ENCODE data around the gene AP2A2. TPM values are rescaled to one million over a fixed set of nuclear protein-coding genes. Genes with fewer than 3 reads are reported as not detected.

The AP2A2 gene
- total RNA-seq, 1 donor from 2014 or later: 105 TPM

DNA sequence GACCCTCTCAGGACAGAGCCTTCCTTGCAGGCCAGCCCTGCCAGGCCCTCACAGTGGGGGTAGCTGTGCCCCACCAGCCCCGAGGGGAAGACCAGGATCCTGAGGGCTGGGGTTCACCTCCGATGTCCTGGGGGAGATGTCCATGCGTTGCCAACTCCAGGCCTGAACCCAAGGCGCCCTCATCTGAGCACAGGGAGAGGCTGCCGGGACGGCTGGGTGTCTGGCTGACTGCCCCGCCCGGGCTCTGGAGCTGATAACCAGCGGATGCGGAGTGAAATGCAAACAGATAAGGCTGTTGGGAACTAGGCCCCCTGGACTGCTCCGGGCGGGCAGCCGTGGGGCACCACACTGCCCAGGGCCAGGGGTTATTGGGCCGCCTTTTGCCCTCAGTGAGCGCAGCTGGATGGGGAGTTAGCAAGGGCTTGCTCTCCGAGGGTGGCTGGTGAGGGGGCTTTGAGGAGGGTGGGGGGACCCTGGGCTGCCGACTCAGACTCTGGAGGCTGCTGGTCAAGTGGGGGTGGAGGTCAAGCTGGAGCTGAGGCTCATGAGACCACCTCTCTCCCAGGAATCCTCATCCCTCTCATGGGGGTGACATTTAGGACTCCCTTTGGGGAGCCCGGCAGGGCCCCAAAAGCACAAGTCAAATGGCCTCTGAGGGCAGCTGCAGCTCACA, 116.4 kb downstream of the AP2A2 start:
- H3K4me1 Mint-ChIP-seq (ENCODE audit: low read depth, unreplicated experiment): no peaks in the 10 kb centered on the region
- no peaks in the 10 kb centered on the region for H3K36me3 Mint-ChIP-seq (ENCODE audit: low read depth, unreplicated experiment)
- no peaks in the 10 kb centered on the region for H3K27me3 ChIP-seq (ENCODE audit: insufficient read depth, low read length)
- H3K9ac ChIP-seq (ENCODE audit: low read length): no peak overlapping the region
- no peak for TF ChIP-seq EZH2 (IDR thresholded peaks at IDR 0.05; ENCODE audit: insufficient read depth, low read length)
- TF ChIP-seq, protein P1, sequence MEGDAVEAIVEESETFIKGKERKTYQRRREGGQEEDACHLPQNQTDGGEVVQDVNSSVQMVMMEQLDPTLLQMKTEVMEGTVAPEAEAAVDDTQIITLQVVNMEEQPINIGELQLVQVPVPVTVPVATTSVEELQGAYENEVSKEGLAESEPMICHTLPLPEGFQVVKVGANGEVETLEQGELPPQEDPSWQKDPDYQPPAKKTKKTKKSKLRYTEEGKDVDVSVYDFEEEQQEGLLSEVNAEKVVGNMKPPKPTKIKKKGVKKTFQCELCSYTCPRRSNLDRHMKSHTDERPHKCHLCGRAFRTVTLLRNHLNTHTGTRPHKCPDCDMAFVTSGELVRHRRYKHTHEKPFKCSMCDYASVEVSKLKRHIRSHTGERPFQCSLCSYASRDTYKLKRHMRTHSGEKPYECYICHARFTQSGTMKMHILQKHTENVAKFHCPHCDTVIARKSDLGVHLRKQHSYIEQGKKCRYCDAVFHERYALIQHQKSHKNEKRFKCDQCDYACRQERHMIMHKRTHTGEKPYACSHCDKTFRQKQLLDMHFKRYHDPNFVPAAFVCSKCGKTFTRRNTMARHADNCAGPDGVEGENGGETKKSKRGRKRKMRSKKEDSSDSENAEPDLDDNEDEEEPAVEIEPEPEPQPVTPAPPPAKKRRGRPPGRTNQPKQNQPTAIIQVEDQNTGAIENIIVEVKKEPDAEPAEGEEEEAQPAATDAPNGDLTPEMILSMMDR (IDR thresholded peaks at IDR 0.05; ENCODE audit: insufficient read depth, low read depth, low read length): no peak
- no peak overlapping the region for H3K4me3 Mint-ChIP-seq (ENCODE audit: unreplicated experiment)
- H3K27ac ChIP-seq (ENCODE audit: low read depth, low read length): no peak overlapping the region
- peaks cover 18% of the 10 kb centered on the region for H3K27me3 Mint-ChIP-seq (ENCODE audit: low read depth, unreplicated experiment)
- H3K4me2 ChIP-seq (ENCODE audit: low read length): no peak overlapping the region
- H3K9me3 Mint-ChIP-seq (ENCODE audit: unreplicated experiment): peaks cover 2% of the 10 kb centered on the region
- H3K27ac Mint-ChIP-seq (ENCODE audit: unreplicated experiment): no peak overlapping the region
- H4K20me1 ChIP-seq (ENCODE audit: insufficient read depth, low read length): no peaks in the 10 kb centered on the region
- no peaks in the 10 kb centered on the region for H3K79me2 ChIP-seq (ENCODE audit: insufficient read depth, low read length)
- DNase-seq (ENCODE audit: low read depth) (no peak), FAIRE-seq (no peak)
- H3K4me1 ChIP-seq (ENCODE audit: insufficient read depth, low read length): no peaks in the 10 kb centered on the region
- H3K4me3 ChIP-seq (ENCODE audit: insufficient read depth, low read depth, low read length): no peak overlapping the region
- no peaks in the 10 kb centered on the region for H3K36me3 ChIP-seq (ENCODE audit: insufficient read depth, low read length)
- H3K9me3 ChIP-seq (ENCODE audit: insufficient read depth, low read depth, low read length): no peaks in the 10 kb centered on the region
- no peak overlapping the region for H2AFZ ChIP-seq (ENCODE audit: low read depth, low read length)

- Histone ChIP-seq H2AFZ (ENCODE audit: low read depth, low read length) (no peak overlapping the region), H3K9ac (ENCODE audit: low read length) (no peak overlapping the region), H3K36me3 (ENCODE audit: insufficient read depth, low read length) (no peaks in the 10 kb centered on the region), H3K4me1 (ENCODE audit: insufficient read depth, low read length) (no peaks in the 10 kb centered on the region), H3K4me2 (ENCODE audit: low read length) (no peak overlapping the region), H3K27ac (ENCODE audit: low read depth, low read length) (no peak overlapping the region), H4K20me1 (ENCODE audit: insufficient read depth, low read length) (no peaks in the 10 kb centered on the region), H3K9me3 (ENCODE audit: insufficient read depth, low read depth, low read length) (no peaks in the 10 kb centered on the region), H3K27me3 (ENCODE audit: insufficient read depth, low read length) (peaks cover 6% of the 10 kb centered on the region), H3K4me3 (ENCODE audit: insufficient read depth, low read depth, low read length) (no peak overlapping the region), H3K79me2 (ENCODE audit: insufficient read depth, low read length) (no peaks in the 10 kb centered on the region)
- TF ChIP-seq, protein P1 (IDR thresholded peaks at IDR 0.05; ENCODE audit: insufficient read depth, low read depth, low read length): no peak
- TF ChIP-seq EZH2 (IDR thresholded peaks at IDR 0.05; ENCODE audit: insufficient read depth, low read length): no peak
- FAIRE-seq (no peak), DNase-seq (ENCODE audit: low read depth) (no peak)
- H3K4me1 Mint-ChIP-seq (ENCODE audit: low read depth, unreplicated experiment): no peaks in the 10 kb centered on the region
- H3K9me3 Mint-ChIP-seq (ENCODE audit: unreplicated experiment): peaks cover 2% of the 10 kb centered on the region
- H3K4me3 Mint-ChIP-seq (ENCODE audit: unreplicated experiment): no peak overlapping the region
- H3K27ac Mint-ChIP-seq (ENCODE audit: unreplicated experiment): no peak overlapping the region
- no peaks in the 10 kb centered on the region for H3K36me3 Mint-ChIP-seq (ENCODE audit: low read depth, unreplicated experiment)
- peaks cover 26% of the 10 kb centered on the region for H3K27me3 Mint-ChIP-seq (ENCODE audit: low read depth, unreplicated experiment)
Observed at GRCh38 chr11:1042626-1043562, 117.2 kb downstream of the AP2A2 start.
